Epithelial cell of proximal tubule (primary cell): ENCODE data around the gene HSD17B12. TPM values are rescaled to one million over a fixed set of nuclear protein-coding genes. Genes with fewer than 3 reads are reported as not detected.
A peak's percentile ranks its signal among the peaks of the same experiment; 100 is the strongest.

Experiments
- DNase-seq: peaks from one replicate; pipeline ENCODE4 v3.0.0-alpha.2; 2011; ENCODE audit warnings: low read depth
- H3K4me3 ChIP-seq: 2 replicates; pipeline ENCODE4 v1.5.1; 2011; ENCODE audit warnings: low read depth, mild to moderate bottlenecking, low read length
- total RNA-seq: library from RNA; depleted of rRNA; stranded (reverse); fragments of >200 nt; gene quantifications from 2 replicates; pipeline ENCODE4 v1.2.3, GENCODE V29; 2015
- TF ChIP-seq, protein P1 (sequence below): conservative IDR thresholded peaks from 2 replicates; pipeline ENCODE4 v1.5.1; 2012; ENCODE audit warnings: low read depth, mild to moderate bottlenecking, low read length

HSD17B12 gene
- total RNA-seq, 1 donor from 2014 or later, result 49.5 TPM

DNA sequence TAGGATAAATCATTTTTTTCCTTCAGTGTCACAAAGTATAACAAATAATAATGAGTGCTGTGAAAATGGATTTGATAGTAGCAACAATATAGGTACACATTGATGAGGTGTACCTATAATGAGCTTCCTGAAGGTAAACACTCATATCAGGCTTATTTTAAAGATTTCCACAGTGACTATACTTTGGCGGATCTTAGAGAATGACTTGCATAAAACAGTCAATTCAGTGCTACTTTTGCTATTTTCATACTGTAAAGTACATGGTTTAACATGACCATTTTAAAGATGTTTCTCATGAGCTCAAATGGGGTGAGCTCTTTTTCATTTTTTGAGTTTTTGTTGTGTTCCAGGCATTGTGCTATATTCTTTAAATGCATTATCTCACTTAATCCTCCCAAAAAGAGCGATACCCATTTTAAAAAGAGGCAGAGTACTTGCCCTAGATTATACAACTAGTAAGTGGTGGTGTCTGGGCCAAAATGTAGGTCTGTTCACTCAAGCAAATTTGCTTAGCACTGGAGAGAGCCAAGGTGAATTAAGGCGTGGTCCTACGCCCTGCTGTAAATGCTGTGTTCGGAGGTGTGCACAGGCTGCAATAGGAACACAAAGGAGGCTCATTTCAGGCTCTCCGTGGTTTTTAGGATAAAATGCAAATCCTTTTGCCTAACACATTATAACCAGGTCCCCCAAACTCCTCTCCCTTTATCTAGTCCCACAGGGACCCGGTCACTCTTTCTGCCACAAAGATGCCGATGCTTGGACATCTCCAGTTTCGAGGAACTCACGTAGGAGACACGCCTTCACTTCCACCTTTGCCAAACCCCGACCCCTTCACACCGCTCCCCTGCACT, 199.5 kb downstream of the HSD17B12 start:
- peak overlapping the region; percentile 86 for H3K4me3 ChIP-seq
- TF ChIP-seq, protein P1, sequence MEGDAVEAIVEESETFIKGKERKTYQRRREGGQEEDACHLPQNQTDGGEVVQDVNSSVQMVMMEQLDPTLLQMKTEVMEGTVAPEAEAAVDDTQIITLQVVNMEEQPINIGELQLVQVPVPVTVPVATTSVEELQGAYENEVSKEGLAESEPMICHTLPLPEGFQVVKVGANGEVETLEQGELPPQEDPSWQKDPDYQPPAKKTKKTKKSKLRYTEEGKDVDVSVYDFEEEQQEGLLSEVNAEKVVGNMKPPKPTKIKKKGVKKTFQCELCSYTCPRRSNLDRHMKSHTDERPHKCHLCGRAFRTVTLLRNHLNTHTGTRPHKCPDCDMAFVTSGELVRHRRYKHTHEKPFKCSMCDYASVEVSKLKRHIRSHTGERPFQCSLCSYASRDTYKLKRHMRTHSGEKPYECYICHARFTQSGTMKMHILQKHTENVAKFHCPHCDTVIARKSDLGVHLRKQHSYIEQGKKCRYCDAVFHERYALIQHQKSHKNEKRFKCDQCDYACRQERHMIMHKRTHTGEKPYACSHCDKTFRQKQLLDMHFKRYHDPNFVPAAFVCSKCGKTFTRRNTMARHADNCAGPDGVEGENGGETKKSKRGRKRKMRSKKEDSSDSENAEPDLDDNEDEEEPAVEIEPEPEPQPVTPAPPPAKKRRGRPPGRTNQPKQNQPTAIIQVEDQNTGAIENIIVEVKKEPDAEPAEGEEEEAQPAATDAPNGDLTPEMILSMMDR, result no peak
- DNase-seq, result no peak

DNA sequence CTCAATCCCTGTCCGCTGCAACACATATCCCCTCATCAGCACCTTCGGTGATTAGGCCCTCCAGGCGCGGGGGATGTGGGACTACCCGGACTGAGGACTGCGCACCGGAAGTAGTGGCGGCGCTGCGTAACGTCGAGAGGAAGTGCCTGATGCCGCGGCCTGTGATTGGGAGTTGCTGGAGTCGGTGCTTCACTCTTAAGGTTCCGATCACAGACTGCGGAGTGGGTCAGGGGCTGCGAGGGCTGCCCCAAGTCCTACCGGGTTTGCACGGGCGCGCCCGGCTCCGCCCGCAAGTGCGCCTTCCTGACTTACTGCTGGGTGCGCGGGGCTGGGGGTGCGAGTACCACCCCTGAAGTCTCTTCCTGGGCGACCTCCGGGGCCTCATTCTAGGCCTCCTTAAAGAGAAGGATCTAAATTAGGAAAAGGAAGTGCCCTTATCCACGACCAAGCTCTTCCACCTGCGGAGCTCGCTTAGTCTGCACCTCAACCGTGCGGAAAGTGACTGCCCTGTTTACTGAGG, 200.2 kb downstream of the HSD17B12 start, which contains the start of gene ALKBH3:
TSS of gene ALKBH3 (plus strand) at position 192 of the 520 bp plus-strand sequence. CDS start 1,822 bp downstream, outside the sequence.
- TF ChIP-seq, protein P1, result no peak
- H3K4me3 ChIP-seq, result peak within 1 kb of the TSS; percentile 86
- DNase-seq, result peak; percentile 61

DNA sequence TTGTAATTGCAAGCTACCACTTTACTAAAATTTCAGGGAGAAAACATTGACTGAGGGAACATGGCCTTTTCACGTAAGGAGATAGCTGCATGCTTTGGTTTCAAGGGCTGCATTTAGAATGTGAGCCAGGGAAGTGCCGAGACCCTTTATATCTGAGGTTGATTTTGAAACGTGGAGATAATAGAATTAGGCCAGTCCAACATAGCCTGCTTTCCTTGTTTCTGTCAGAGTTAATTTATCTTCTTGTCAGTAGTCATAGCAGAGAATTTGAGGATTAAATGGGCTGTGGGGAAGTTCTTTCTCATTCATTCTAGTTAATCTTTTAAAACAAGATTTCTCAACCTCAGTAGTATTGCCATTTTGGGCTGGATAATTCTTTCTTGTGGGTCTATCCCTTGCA, 212.3 kb downstream of the HSD17B12 start:
- H3K4me3 ChIP-seq, result no peak overlapping the region
- DNase-seq, result no peak
- TF ChIP-seq, protein P1, result no peak

DNA sequence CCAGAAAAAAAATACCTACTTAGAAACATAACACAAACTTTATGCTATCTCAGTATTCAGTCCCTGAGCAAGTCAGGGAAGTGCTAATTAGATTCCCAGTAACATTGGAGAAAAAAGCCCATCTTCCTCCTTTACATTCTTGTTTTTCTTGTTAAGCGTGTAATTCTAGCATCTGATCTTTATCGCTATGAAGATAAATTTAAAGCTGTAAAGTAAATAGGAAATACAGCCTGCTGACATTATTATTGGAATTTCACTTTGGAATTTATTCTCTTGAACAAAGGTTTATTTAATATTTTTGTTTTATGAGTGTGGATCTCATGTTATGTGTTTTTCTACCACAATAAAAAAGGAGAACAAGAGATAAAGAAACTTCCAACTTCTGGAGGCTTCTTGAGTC, 214.0 kb downstream of the HSD17B12 start:
- no peak overlapping the region for H3K4me3 ChIP-seq
- TF ChIP-seq, protein P1, result no peak
- DNase-seq, result no peak

DNA sequence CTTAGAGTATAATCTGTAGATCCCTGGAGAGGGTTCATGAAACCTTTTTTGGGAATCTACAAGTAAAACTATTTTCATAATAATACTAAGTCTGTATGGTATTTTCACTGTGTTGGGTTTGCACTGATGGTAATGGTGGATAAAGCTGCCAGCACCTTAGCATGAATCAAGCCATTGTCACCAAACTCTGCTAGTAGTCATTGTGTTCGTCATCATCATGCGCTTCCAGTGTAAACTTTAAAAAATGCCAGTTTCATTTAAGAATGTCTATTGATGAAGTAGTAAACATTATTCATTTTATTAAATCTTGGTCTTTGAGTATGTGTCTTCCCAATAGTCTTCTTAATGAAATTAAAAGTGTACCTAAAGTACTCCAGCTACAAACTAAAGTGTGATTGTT, 215.1 kb downstream of the HSD17B12 start:
- TF ChIP-seq, protein P1, result no peak
- no peak for DNase-seq
- H3K4me3 ChIP-seq, result no peak overlapping the region

DNA sequence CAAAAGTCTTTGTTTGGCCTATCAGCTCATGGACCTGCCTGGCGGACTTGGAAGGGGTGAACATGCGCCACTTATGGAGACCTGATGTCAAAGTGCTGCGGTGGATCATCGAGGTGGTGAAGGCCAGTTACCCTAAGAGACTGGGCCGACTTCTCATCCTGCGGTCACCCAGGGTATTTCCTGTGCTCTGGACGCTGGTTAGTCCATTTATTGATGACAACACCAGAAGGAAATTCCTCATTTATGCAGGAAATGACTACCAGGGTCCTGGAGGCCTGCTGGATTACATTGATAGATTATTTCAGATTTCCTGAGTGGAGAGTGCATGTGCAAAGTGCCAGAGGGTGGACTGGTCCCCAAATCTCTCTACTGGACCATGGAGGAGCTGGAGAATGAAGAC, 218.0 kb downstream of the HSD17B12 start:
- no peak overlapping the region for H3K4me3 ChIP-seq
- TF ChIP-seq, protein P1, result no peak
- no peak for DNase-seq
